Sigmoid colon (tissue), 4 donors: Measurements from ENCODE around the gene ARTN.

Experiments
- CTCF ChIP-seq, 4 experiments: fragments of 450-650 bp in 3 of 4; fragments of 200-600 bp in 1 of 4; IDR thresholded peaks; one replicate each; pipeline ENCODE4 v1.5.1; 2016 to 2019; ENCODE audit warnings: antibody characterized with exemption in 4 of 4, mild to moderate bottlenecking in 3 of 4, moderate library complexity in 2 of 4
- EP300 ChIP-seq, 4 donors: sonication (generic); formaldehyde crosslinking; IDR thresholded peaks; one replicate each; pipeline ENCODE4 v1.6.1; 2017; ENCODE audit warnings: antibody characterized with exemption in 4 of 4
- POLR2A ChIP-seq, 2 donors: fragments of 450-650 bp; IDR thresholded peaks; one replicate each; pipeline ENCODE4 v1.6.1; 2016; ENCODE audit warnings: antibody characterized with exemption in 2 of 2, mild to moderate bottlenecking in 2 of 2, moderate library complexity in 2 of 2

DNA sequence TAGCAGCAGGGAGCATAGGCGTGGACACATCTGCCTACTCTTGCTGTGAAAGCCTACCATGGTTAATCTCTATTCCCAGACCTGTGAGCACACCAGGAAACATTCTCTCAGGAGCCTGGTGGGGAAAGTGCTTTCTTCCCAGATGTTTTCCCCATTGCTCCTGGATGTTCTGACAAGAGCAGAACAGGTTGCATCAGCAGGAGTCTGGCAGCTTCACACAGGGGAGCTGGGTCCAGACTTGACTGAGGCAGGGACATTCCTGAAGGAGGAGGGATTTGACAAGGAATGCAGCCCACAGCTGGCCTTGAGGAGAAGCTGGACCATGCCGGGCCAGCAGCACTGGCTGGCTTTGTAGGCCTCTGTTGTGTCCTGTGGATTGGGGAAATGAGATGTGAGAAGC lies 21.0 kb upstream of the ARTN start:
- TF ChIP-seq POLR2A (IDR thresholded peaks at IDR 0.05) (no peak), CTCF (IDR thresholded peaks at IDR 0.05) (no peak), EP300 (IDR thresholded peaks at IDR 0.05) (no peak)
